ENCODE data around the gene AK5. TPM values are rescaled to one million over a fixed set of nuclear protein-coding genes. Genes with fewer than 3 reads are reported as not detected.

Gene AK5
- total RNA-seq, 2 donors from 2014 or later, result not detected

- no peaks in the 10 kb centered on the region for H3K36me3 Mint-ChIP-seq (ENCODE audit: low read depth)
Observed at GRCh38 chr1:77354536-77354935, 72.7 kb downstream of the AK5 start.

GRCh38 chr1:77355010-77355409 is 73.2 kb downstream of the AK5 start:
- H3K27ac Mint-ChIP-seq, result no peak overlapping the region
- no peaks in the 10 kb centered on the region for H3K36me3 Mint-ChIP-seq (ENCODE audit: low read depth)
- ATAC-seq (replicated peaks), result no peak

More at GRCh38 chr1:77354536-77354935, 72.7 kb downstream of the AK5 start:
- Mint-ChIP-seq H3K4me3 (no peak overlapping the region), H3K27ac (no peak overlapping the region), H3K4me1 (peaks cover 5% of the 10 kb centered on the region), H3K27me3 (peaks cover 5% of the 10 kb centered on the region), H3K9me3 (peaks cover 7% of the 10 kb centered on the region)
- no peak for ATAC-seq (replicated peaks)

GRCh38 chr1:77356136-77356535 is 74.3 kb downstream of the AK5 start:
- H3K9me3 Mint-ChIP-seq, result peaks cover 5% of the 10 kb centered on the region
- ATAC-seq (replicated peaks), result no peak
- H3K4me1 Mint-ChIP-seq, result peaks cover 10% of the 10 kb centered on the region
- H3K36me3 Mint-ChIP-seq (ENCODE audit: low read depth), result no peaks in the 10 kb centered on the region
- H3K4me3 Mint-ChIP-seq, result no peak overlapping the region
- H3K27me3 Mint-ChIP-seq, result peaks cover 5% of the 10 kb centered on the region
- no peak overlapping the region for H3K27ac Mint-ChIP-seq

More at GRCh38 chr1:77355010-77355409, 73.2 kb downstream of the AK5 start:
- H3K27me3 Mint-ChIP-seq, result peaks cover 5% of the 10 kb centered on the region
- H3K9me3 Mint-ChIP-seq, result peaks cover 7% of the 10 kb centered on the region
- no peak overlapping the region for H3K4me3 Mint-ChIP-seq
- peaks cover 7% of the 10 kb centered on the region for H3K4me1 Mint-ChIP-seq

GRCh38 chr1:77360256-77360655 is 78.4 kb downstream of the AK5 start:
- Mint-ChIP-seq H3K4me3 (no peak overlapping the region), H3K27me3 (no peaks in the 10 kb centered on the region), H3K9me3 (peaks cover 5% of the 10 kb centered on the region), H3K36me3 (ENCODE audit: low read depth) (no peaks in the 10 kb centered on the region), H3K27ac (no peak overlapping the region), H3K4me1 (peaks cover 5% of the 10 kb centered on the region)
- no peak for ATAC-seq (replicated peaks)

GRCh38 chr1:77361621-77362020 is 79.8 kb downstream of the AK5 start:
- no peak for ATAC-seq (replicated peaks)
- no peak overlapping the region for H3K4me3 Mint-ChIP-seq
- H3K9me3 Mint-ChIP-seq, result peaks cover 5% of the 10 kb centered on the region
- H3K27ac Mint-ChIP-seq, result no peak overlapping the region
- H3K36me3 Mint-ChIP-seq (ENCODE audit: low read depth), result no peaks in the 10 kb centered on the region
- H3K27me3 Mint-ChIP-seq, result no peaks in the 10 kb centered on the region
- peaks cover 5% of the 10 kb centered on the region for H3K4me1 Mint-ChIP-seq

GRCh38 chr1:77370161-77370560 is 88.3 kb downstream of the AK5 start:
- Mint-ChIP-seq H3K27ac (no peak overlapping the region), H3K4me1 (peaks cover 4% of the 10 kb centered on the region), H3K36me3 (ENCODE audit: low read depth) (no peaks in the 10 kb centered on the region), H3K9me3 (no peaks in the 10 kb centered on the region), H3K4me3 (no peak overlapping the region), H3K27me3 (no peaks in the 10 kb centered on the region)
- no peak for ATAC-seq (replicated peaks)

- Mint-ChIP-seq H3K9me3 (no peaks in the 10 kb centered on the region), H3K4me3 (no peak overlapping the region), H3K27ac (no peak overlapping the region), H3K36me3 (ENCODE audit: low read depth) (no peaks in the 10 kb centered on the region), H3K4me1 (peaks cover 4% of the 10 kb centered on the region), H3K27me3 (no peaks in the 10 kb centered on the region)
- ATAC-seq (replicated peaks), result peak; percentile 83
Observed at GRCh38 chr1:77370583-77371306, 88.9 kb downstream of the AK5 start.

- Mint-ChIP-seq H3K27ac (no peak overlapping the region), H3K36me3 (ENCODE audit: low read depth) (no peaks in the 10 kb centered on the region), H3K9me3 (no peaks in the 10 kb centered on the region), H3K4me1 (peaks cover 4% of the 10 kb centered on the region), H3K4me3 (no peak overlapping the region), H3K27me3 (no peaks in the 10 kb centered on the region)
- no peak for ATAC-seq (replicated peaks)
Observed at GRCh38 chr1:77371396-77371795, 89.6 kb downstream of the AK5 start.

GRCh38 chr1:77373702-77374101 is 91.9 kb downstream of the AK5 start:
- H3K9me3 Mint-ChIP-seq, result no peaks in the 10 kb centered on the region
- H3K4me1 Mint-ChIP-seq, result peaks cover 4% of the 10 kb centered on the region
- no peaks in the 10 kb centered on the region for H3K27me3 Mint-ChIP-seq
- H3K36me3 Mint-ChIP-seq (ENCODE audit: low read depth), result no peaks in the 10 kb centered on the region
- no peak for ATAC-seq (replicated peaks)
- no peak overlapping the region for H3K4me3 Mint-ChIP-seq
- H3K27ac Mint-ChIP-seq, result no peak overlapping the region

GRCh38 chr1:77375541-77375940 is 93.7 kb downstream of the AK5 start:
- Mint-ChIP-seq H3K9me3 (no peaks in the 10 kb centered on the region), H3K27me3 (peaks cover 2% of the 10 kb centered on the region), H3K4me3 (no peak overlapping the region), H3K27ac (no peak overlapping the region), H3K36me3 (ENCODE audit: low read depth) (no peaks in the 10 kb centered on the region), H3K4me1 (peaks cover 11% of the 10 kb centered on the region)
- no peak for ATAC-seq (replicated peaks)

GRCh38 chr1:77375990-77376389 is 94.2 kb downstream of the AK5 start:
- Mint-ChIP-seq H3K27me3 (peaks cover 3% of the 10 kb centered on the region), H3K4me1 (peaks cover 8% of the 10 kb centered on the region), H3K9me3 (no peaks in the 10 kb centered on the region), H3K36me3 (ENCODE audit: low read depth) (no peaks in the 10 kb centered on the region), H3K27ac (no peak overlapping the region), H3K4me3 (no peak overlapping the region)
- ATAC-seq (replicated peaks), result no peak

- Mint-ChIP-seq H3K9me3 (no peaks in the 10 kb centered on the region), H3K27me3 (peaks cover 3% of the 10 kb centered on the region), H3K27ac (no peak overlapping the region), H3K4me3 (no peak overlapping the region), H3K36me3 (ENCODE audit: low read depth) (no peaks in the 10 kb centered on the region), H3K4me1 (peaks cover 6% of the 10 kb centered on the region)
- no peak for ATAC-seq (replicated peaks)
Observed at GRCh38 chr1:77378723-77379535, 97.1 kb downstream of the AK5 start.

GRCh38 chr1:77382366-77382765 is 100.5 kb downstream of the AK5 start:
- Mint-ChIP-seq H3K9me3 (no peaks in the 10 kb centered on the region), H3K4me1 (peaks cover 6% of the 10 kb centered on the region), H3K27ac (no peak overlapping the region)

GRCh38 chr1:77383236-77383635 is 101.4 kb downstream of the AK5 start:
- Mint-ChIP-seq H3K36me3 (ENCODE audit: low read depth) (no peaks in the 10 kb centered on the region), H3K4me3 (no peak overlapping the region), H3K4me1 (peaks cover 6% of the 10 kb centered on the region), H3K27ac (no peak overlapping the region), H3K9me3 (no peaks in the 10 kb centered on the region), H3K27me3 (peaks cover 3% of the 10 kb centered on the region)
- no peak for ATAC-seq (replicated peaks)

More at GRCh38 chr1:77382366-77382765, 100.5 kb downstream of the AK5 start:
- H3K27me3 Mint-ChIP-seq, result peaks cover 3% of the 10 kb centered on the region
- ATAC-seq (replicated peaks), result no peak
- no peaks in the 10 kb centered on the region for H3K36me3 Mint-ChIP-seq (ENCODE audit: low read depth)
- no peak overlapping the region for H3K4me3 Mint-ChIP-seq

GRCh38 chr1:77385551-77385950 is 103.7 kb downstream of the AK5 start:
- peaks cover 4% of the 10 kb centered on the region for H3K4me1 Mint-ChIP-seq
- no peak for ATAC-seq (replicated peaks)
- peaks cover under 1% of the 10 kb centered on the region for H3K27me3 Mint-ChIP-seq
- H3K36me3 Mint-ChIP-seq (ENCODE audit: low read depth), result no peaks in the 10 kb centered on the region
- H3K27ac Mint-ChIP-seq, result no peak overlapping the region
- no peaks in the 10 kb centered on the region for H3K9me3 Mint-ChIP-seq
- no peak overlapping the region for H3K4me3 Mint-ChIP-seq
